ENCODE measurements around the gene ELOVL6. TPM values are rescaled to one million over a fixed set of nuclear protein-coding genes. Genes with fewer than 3 reads are reported as not detected.

The ELOVL6 gene
- total and polyA plus RNA-seq, 12 donors, result 0.84 to 7.7 (median 2.8) TPM

- intact Hi-C loops (cut with DNase I), result loop anchor here in 1 of 10 donors (10.0 kb wide), 1 partner anchor 301 kb away; no protein-coding TSS in a partner anchor
- Histone ChIP-seq H3K9me3 (peaks cover 0 to 13% (median 0%) of the 10 kb centered on the region in 11 donors), H3K36me3 (no peaks in the 10 kb centered on the region), H3K27ac (no peak overlapping the region), H3K4me3 (no peak overlapping the region), H3K27me3 (peaks cover 0 to 5% (median 0%) of the 10 kb centered on the region in 7 donors), H3K4me1 (no peaks in the 10 kb centered on the region)
- DNase-seq (no peak), ATAC-seq (no peak)
- TF ChIP-seq CTCF (IDR thresholded peaks at IDR 0.05), result no peak
- 93 to 96% methylated on average over 6 of the region's 6 CpGs for WGBS, 2 donors
These were observed 184.2 kb downstream of the ELOVL6 start for GRCh38 chr4:110014233-110014632.

- DNase-seq, result no peak
- no peak for TF ChIP-seq CTCF (IDR thresholded peaks at IDR 0.05)
- ATAC-seq, result no peak
- no peaks in the 10 kb centered on the region for H3K4me1 ChIP-seq
- H3K27ac ChIP-seq, result no peak overlapping the region
- peaks cover 0 to 13% (median 0%) of the 10 kb centered on the region in 11 donors for H3K9me3 ChIP-seq
- peaks cover 0 to 5% (median 0%) of the 10 kb centered on the region in 7 donors for H3K27me3 ChIP-seq
- 84 to 88% methylated on average over 1 of the region's 1 CpG for WGBS, 2 donors
- H3K4me3 ChIP-seq, result no peak overlapping the region
- H3K36me3 ChIP-seq, result no peaks in the 10 kb centered on the region
- intact Hi-C loops (cut with DNase I), result loop anchor here in 1 of 10 donors (10.0 kb wide), 1 partner anchor 302 kb away; no protein-coding TSS in a partner anchor
These were observed 185.5 kb downstream of the ELOVL6 start for GRCh38 chr4:110012917-110013316.

DNA sequence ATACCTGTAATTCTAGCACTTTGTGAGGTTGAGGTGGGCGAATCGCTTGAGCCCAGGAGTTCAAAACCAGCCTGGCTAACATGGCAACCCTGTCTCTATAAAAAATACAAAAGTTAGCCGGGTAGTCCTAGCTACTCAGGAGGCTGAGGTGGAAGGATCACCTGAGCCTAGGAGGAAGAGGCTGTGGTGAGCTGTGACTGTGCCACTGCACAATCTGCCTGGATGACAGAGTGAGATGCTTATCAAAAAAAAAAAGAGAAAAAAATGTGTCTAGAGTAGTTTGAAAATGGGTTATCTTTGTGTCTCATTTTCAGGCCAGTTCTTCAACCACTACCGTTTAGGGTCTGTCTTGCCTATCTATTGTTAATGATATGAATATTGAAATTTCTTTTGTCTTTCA, 187.6 kb downstream of the ELOVL6 start:
- Histone ChIP-seq H3K9me3 (no peaks in the 10 kb centered on the region), H3K4me3 (no peak overlapping the region), H3K4me1 (no peaks in the 10 kb centered on the region), H3K36me3 (no peaks in the 10 kb centered on the region), H3K27me3 (no peaks in the 10 kb centered on the region), H3K27ac (no peak overlapping the region)
- ATAC-seq, result no peak
- DNase-seq, result no peak
- no peak for TF ChIP-seq CTCF (IDR thresholded peaks at IDR 0.05)
- intact Hi-C loops (cut with DNase I), result loop anchor here in 1 of 10 donors (10.0 kb wide), 1 partner anchor 304 kb away; no protein-coding TSS in a partner anchor
- 88 to 95% methylated on average over 4 of the region's 4 CpGs for WGBS, 2 donors

- H3K4me1 ChIP-seq, result no peaks in the 10 kb centered on the region
- no peak for TF ChIP-seq CTCF (IDR thresholded peaks at IDR 0.05)
- 78 to 84% methylated on average over 2 of the region's 2 CpGs for WGBS, 2 donors
- no peaks in the 10 kb centered on the region for H3K27me3 ChIP-seq
- no peak overlapping the region for H3K27ac ChIP-seq
- H3K36me3 ChIP-seq, result no peaks in the 10 kb centered on the region
- H3K4me3 ChIP-seq, result no peak overlapping the region
- DNase-seq (no peak), ATAC-seq (no peak)
- intact Hi-C loops (cut with DNase I), result loop anchor here in 5 of 10 donors (5.0 to 10.0 kb wide), 3 partner anchors 303 to 503 kb away; no protein-coding TSS in a partner anchor
- H3K9me3 ChIP-seq, result no peaks in the 10 kb centered on the region
These were observed 188.9 kb downstream of the ELOVL6 start for GRCh38 chr4:110009550-110009949.
